Stimulated activated CD4-positive, alpha-beta T cell treated with anti-CD3 and anti-CD28 coated beads, Interleukin-15, amount 100 ng/mL, for 48 hours (primary cell): ENCODE data around the gene TSEN2.
"Not testable (repeated sequence)": the region's sequence is repeated elsewhere in the genome, so short reads cannot be mapped to it uniquely, and the experiment has no call there.

Source experiments
- DNase-seq, 2 donors: peaks; one replicate each; pipeline ENCODE4 v3.0.0-alpha.2; 2020; ENCODE audit warnings: low read depth in 2 of 2

Gene TSEN2

DNA sequence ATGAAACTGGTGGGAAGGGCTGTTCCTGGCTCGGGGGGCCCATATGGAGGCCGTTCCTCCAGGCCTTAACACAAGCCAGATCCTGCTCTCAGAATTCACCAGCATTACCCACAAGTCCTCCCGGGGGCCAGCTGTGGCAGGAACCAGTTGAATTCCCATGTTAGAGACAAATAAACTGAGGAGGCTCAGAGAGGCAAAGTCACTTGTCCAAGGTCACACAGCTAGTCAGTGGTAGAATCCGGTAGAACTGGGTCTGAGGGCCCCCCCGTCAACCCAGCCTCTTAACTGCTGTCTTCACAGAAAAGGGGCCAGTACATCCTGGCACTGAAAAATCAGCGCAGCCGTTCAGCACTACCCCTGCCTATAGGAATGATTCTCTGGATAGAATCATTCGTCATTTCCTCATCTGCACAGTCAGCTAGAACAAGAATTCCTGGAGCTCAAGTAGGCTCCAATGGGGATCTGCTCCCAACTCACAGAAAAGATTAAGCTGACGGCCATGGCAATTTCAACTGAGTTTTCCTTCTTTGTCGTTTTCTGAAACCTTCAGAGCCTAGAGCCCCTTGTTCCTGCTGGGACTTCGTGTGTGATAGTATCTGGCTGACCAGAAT lies 12.2 kb upstream of the TSEN2 start:
- DNase-seq, result no peak

DNA sequence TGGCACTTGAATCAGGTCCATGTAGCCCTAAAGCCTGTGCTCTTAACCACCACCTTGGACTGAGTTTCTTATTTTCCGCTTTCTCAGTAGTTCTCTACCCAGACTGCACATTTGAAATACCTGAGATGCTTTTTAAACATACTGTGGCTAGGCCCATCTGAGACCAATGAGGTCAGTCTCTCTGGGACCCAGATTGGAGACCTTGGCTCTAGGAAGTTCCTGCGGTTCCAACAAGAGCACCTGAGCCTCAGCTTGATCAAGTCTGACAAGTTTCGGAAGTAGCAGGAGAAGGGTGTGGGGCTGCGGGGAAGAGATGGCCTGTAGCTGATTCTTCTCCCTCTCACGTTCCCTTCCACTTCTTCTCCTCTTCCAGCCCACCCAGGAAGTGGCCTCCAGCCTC lies 11.5 kb upstream of the TSEN2 start:
- no peak for DNase-seq

DNA sequence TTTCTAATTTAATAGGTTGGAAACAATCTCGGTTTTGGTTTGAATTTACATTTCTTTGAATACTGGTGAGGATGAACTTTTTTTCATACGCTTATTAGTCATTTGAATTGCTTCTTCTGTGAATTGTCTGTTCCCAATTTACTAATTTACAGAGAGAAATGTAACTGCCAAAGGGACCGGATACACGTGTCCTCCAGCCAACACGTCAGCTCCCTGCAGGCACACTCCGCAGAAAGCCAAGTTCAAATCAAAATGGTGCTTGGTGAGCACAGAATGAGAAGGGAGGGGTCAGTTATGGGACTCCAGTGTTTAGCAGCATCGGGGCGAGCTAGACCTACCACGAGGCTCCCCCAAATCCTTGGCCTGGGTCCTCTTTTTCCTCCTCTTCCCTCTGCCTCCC lies 10.8 kb upstream of the TSEN2 start:
- DNase-seq, result no peak

DNA sequence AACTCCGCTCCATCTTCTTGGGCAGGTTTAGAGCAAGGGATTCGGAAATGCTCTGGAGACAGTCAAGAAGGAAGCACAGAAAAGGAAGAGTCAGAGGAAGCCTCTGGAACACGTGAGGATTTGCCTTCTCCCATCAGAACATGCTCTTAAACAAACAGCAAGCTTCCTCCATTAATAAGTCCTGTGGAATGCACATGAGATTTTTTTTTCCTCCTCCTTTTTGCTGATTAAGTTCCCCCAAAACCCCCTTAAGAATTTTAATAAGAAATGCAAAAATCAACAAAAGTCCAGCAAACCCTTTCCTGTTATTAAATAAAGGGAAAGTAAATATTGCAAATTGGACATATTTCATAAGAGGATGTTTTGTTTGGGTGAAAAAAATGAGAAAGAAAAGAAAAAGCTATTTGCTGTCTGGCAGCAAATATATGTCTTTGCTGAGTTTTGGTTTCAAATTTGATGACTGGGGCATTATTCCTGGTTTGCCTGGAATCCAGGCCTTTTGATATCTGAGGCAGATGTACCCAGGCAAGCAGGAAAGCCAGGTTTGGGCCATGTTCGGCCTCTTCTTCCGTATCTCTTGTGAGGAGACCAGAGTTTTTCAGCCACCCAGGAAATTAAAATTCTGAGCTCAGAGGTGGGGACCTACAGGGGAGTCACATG lies 7.9 kb upstream of the TSEN2 start:
- no peak for DNase-seq

DNA sequence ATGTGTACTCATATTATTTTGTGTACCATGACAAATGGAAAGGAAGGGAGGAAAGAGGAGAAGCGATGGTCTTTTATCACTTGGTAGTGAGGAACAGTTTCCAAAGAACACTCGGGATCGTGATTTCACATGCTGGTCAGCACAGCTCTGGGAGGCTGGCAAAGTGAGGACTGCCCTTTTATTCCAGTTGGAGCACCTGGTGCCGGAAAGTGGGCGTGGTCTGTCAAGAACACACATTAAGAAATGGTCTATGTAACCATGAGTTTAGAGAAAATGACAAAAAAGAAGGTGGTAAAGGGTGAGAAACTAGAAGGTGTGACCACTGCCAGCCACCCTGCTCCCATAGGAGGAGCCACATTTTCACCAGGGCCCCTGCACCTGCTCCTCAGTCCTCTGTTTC lies 7.0 kb upstream of the TSEN2 start:
- no peak for DNase-seq

DNA sequence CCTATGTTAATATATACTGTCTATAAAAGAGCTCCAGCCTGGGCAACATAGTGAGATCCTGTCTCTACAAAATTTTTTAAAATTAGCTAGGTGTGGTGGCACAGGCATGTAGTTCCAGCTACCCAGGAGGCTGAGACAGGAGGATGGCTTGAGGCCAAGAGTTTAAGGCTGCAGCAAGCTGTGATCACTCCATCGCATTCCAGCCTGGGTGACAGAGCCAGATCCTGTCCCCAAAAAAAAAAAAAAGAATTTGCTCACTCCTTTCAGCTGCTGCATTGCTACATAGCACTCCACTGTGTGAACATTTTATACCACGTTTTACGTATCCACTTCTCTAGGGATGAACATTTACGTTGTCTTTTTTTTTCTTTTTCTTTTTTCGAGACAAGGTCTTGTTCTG lies 6.0 kb upstream of the TSEN2 start:
- DNase-seq, result no peak

DNA sequence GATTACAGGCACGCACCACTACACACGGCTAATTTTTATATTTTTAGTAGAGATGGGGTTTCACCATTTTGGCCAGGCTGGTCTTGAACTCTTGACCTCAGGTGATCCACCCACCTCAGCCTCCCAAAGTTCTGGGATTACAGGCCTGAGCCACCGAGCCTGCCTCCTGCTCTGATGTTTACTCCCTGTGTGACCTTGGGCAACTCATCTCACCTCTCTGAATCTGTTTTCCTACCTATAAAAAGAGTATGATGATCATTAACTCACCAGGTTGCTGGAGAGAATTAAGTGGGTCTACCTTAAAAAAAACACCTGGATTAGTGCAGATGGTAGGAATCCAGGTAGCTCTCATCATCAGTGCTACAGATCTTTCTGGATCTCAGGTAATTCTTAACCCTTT lies 5.1 kb upstream of the TSEN2 start:
- not testable (repeated sequence) for DNase-seq

DNA sequence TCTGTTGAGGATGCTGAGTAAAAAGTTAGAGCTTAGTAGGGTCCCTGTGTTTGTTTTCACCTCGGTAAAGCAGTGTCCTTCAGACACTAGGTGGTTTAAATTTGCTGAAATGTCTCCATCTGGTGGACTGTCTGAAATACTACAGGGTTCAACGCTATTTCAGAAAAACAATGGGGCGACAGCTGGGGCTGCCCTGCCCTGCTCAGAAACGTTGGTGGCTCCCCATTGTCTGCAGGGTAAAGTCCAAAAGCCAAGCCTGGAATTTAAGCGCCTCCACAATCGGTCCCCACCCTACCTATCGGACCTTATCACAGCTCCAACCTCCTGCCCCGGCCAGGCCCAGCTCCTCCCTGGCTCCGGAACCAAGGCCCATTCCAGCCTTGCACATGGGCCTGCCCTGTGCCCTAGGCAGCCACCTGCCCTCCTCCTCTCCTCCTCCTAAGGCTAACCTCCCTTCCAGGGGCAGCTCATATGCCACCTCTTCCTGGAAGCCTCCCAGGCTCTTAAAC lies 4.3 kb upstream of the TSEN2 start:
- DNase-seq, result no peak

DNA sequence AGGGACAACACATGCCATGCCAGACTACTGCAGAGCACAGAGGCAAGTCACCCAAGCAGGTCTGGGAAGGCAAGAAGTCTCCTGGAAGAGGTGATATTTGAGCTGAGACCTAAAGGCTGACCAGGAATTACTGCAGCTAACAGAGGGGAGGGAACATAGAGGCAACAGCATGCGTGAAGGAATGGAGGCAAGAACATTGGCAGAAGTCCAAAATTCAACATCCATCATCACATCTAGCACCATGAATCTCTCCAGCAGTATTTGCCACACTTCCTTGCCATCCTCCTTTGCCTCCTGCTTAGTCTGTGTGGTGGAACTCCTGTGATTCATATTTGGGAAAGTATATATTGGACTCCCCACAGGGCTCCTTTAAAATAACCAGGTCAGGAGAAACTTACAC lies 870 bp upstream of the TSEN2 start:
- DNase-seq, result no peak

DNA sequence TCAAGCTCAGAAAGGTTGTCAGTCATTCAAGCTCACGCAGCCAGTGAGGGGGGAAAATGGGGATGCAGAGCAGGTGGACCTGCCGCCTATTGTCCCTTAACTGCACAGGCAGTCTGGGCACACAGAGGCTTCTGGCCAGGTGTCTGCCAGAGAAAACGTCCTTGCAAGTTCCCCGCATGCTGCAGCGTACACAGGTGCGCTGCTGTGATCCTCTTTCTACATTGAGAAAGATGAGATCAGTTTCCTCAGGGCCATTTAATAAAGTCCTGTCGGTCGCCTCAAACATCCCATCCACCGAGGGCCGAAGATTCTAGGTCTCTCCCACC lies 445 bp upstream of the TSEN2 start:
- DNase-seq, result no peak

DNA sequence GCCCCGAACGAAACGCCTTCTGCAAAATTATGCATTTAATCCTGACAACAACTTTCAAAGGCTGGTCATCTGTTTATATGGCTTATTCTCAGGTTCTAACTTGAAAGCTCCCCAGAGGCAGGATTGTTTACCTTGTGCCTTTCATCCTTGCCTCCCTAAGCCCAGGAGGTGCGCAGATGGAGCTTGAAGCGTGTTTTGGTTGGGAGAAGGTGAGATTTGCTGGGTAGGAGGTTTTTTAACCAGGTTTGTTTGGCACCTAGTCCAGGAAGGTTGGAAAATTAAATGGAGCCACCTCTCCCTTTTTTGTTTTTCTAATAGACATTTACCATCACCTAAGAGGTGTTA lies 675 bp downstream of the TSEN2 start:
- no peak for DNase-seq

DNA sequence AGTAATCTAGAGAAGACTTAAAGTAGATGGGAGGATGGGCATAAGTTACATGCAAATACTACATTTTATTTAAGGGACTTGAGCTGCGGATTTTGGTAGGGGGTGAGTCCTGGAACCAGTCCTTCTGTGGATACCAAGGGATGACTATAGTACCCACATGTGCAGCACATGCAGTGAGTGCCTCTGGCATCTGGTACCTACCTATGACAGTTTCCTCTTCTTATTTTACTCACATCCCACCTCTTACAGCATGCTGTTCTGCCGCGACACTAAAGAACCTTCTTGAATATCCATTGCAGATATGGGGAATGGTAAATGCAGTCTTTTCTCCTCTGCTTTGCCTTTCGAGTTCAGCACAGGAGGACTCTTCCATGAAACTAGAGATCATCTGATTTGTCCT lies 1.7 kb downstream of the TSEN2 start:
- DNase-seq, result no peak

DNA sequence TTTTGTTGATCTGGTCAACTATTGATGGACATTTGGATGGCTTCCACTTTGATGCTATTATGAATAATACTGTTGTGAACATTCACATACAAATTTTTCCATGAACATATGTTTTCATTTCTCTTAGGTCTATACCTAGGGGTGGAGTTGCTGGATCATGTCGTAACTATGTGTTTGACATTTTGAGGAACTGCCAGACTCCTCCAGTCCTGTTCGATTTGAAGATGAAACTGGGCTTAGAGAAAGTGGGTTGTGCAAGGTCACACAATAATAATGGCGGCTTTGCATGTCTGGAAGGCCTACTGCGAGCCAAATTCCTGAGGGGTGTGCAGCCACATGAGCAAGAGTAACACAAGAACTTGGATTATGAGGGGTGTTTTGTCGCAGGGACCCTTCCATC lies 2.6 kb downstream of the TSEN2 start:
- DNase-seq, result no peak

DNA sequence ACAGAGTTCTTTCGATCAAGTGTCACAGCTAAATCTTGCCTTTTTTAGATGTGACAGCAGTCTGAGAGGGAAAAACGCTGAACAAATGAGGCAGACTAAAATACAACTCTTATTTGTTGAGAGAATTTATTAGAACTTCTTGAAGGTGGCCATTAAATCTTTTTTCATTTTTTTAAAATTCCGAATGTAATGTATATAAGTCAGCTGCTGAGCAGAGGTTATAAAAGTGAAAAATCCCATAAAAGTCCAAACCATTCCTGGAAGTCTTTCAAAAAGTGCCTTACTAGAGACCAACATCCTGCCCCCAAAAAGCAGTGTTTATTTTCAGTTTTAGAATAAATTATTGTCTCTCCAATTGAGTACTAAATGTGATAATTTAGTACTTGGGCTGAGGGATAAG lies 3.1 kb downstream of the TSEN2 start:
- no peak for DNase-seq

DNA sequence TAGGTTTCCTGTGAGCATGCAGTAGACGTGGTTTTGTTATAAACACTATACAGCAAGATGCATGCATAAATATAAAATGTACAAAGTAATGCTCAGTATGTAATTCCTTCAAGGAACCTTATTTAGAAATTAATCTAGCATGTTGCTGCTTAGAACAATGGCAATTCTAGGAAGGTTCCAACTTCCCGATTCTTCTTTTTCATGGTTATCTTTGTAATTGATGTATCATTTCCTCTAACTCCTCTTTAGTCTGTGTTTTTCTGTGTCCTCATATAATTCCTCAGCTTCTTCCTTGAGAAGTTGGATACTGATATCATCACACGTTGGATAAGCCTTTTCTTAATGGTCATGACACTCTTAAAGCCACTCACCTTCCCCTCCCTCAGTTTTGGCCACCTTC lies 3.5 kb downstream of the TSEN2 start:
- DNase-seq, result no peak

DNA sequence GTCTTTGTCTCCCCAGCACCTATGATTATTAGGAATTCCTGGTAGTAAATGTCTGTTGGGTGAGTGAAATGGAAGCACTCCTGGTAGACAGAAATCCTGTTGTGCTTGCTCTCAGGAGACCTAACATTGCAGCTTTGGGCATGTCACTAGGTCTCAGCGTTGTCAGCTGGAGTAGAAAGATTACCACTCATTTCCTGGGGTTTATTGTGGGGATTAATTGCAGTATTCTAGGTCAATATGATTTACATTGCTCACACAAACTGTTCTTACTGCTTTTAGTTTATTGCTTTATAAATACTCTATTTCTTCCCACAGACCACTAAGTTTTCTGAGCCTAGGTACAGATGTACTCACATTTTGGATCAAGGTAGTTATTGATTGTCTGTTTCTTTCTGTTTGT lies 5.1 kb downstream of the TSEN2 start:
- DNase-seq, result no peak

DNA sequence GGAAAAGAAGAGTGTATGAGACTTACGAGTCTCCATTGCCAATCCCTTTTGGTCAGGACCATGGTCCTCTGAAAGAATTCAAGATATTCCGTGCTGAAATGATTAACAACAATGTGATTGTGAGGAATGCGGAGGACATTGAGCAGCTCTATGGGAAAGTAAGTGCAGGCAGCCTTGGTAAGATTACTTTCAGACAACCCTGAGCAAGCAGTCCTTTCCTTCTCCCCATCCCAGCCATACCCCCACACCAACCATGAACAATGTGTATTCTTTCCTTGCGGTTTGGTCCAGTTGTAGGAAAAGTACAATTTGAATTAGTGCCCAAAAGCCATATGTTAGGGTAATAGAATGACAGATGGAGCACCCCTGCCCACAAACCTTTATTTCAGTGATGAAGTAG lies 5.6 kb downstream of the TSEN2 start:
- no peak for DNase-seq

DNA sequence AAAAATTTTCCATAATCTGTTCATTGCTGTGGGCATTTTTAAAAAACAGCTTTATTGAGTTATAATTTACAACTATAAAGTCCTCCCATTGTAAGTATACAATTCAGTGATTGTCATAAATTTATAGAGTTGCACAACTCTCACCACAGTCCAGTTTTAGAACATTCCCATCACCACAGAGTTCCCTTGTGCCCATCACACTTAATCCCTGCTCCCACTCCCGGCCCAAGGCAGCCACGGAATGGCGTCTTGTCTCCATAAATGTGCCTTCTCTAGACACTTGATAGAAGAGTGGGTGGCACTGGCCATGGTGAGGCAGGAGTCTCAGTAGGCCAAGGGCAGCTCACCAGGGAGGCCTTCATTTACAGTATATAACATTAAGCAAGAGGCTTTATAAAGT lies 6.3 kb downstream of the TSEN2 start:
- DNase-seq, result no peak

DNA sequence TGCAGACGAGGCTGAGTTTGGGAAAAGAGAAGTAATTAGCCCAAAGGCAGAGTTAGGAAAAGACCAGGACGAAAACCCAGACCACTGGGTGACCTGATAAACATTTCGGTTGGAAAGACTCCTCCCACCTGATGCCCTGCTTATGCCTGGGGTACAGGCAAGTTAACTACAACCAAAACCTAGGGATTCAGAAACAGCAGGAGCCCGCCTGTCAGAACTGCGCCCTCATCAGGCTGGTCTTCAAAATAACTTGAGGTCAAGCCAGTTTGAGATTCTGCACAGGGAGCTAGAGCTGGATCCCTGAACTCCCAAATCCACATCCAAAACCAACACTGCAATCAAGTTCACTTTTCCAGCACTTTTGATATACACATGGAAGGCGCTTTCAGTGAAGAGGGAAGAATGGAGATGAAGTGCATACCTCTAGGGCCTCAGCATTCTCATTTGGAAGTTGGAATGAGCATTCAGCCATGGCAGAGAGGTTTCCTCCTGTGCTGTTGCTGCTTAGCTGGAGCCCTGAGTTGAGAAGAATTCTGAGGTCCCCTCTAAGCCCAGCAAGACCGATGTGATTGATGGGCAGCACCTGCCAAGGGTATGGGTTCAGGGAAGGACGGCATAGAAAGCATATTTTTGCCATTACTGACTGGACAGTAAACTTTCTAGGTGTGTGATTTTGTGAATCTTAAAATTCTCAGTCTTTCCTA lies 11.6 kb downstream of the TSEN2 start:
- DNase-seq, result no peak

DNA sequence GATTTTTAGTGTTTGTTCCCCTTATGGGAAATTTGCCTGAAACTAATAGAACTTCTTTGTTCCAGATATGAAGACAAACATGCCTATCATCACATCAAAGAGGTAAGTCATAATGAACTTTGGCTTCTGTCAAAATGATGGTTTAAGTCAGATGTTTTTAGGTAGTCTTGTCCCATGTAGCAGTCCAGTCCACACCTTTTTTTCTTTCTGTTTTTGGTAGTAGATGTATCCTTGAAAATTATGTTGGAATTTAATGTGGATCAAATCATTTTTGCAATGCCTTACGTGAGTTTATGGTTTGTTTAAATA lies 12.1 kb downstream of the TSEN2 start:
- DNase-seq, result no peak

DNA sequence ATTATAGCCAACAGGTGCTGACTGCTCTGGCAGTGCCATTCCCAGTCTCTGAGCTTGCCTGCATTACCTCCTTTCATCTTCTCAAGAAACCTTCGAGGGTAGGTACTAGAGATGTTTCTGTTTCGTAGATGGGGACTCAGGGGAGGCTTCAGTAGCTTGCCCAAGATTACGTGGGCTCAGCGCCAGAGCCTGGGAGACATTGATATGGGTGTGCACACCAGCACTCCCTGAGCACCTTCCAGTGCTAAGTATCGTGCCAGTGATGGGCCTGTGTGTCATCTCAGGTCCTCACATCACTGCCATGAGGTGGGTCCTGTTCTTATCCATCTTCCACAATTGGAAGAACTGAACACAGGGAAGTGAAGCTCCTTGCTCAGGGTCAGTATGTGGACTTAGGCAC lies 15.2 kb downstream of the TSEN2 start:
- no peak for DNase-seq

DNA sequence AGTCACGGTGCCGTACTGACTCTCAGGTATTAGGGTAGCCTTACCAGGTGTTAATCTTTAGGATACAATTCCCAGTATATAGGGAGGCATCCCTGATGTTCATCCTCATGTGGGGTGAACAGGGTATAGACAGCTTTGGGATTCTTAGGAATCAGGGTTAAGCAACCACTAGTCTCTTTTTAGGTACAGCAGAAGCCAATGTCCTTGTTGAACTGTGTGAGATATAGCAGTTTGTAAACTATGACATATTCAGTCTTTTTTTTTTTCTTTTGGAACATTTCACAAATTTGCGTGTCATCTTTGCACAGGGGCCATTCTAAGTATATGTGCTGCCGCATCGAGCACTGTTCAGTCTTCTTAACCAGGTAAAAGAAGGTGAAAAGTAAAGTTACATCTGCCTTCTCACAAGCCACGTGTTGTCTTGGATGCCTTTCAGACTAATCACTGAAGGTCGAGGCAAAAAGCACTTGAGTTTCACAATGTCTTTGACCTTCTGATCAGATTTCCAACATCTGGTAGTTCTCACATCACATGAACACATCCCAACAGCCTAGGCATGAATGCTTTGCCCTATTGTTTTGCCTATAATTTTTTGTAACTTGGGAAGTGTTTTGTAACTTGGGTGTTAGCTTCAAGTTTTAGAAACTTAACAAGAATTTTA lies 17.2 kb downstream of the TSEN2 start:
- no peak for DNase-seq
